ENCODE results near the gene MEG3. TPM values are rescaled to one million over a fixed set of nuclear protein-coding genes. Genes with fewer than 3 reads are reported as not detected.

The MEG3 gene
- total RNA-seq, 4 donors from 2014 or later, result 5.0 to 28.9 (median 10.2) TPM

DNA sequence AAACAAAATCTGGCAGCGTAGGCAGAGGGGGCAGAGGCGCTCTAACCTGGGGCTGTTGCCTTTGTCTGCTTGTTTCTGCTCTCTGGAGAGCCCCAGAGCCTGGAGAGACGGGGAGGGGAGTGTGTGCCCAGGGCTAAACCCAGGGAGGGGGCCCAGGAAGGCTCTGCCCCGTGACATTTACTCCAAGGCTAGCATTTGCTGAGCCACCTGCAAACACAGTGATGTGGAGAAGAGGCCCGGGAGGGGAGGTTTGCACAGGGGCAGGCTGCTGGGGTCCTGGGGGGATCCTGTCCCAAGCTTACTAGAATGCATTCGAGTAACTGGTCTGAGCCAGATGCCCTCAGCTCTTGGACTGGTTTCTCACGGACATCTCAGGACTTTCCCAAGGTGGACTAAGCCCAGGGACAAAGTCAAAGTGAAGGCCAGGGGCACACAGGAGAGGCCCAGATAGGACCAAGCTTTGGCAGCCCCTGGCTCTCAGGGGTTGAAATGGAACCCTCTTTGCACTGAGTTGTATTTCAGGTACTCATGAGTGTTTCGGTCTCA lies 12.0 kb downstream of the MEG3 start:
- H3K36me3 ChIP-seq, result no peaks in the 10 kb centered on the region
- H3K9me3 ChIP-seq, result no peaks in the 10 kb centered on the region
- WGBS, result 91% methylated on average over 7 of the region's 8 CpGs
- H3K4me3 ChIP-seq, result no peak overlapping the region
- no peaks in the 10 kb centered on the region for H3K4me1 ChIP-seq
- peaks cover 16% of the 10 kb centered on the region for H3K27me3 ChIP-seq
- TF ChIP-seq EP300 (IDR thresholded peaks at IDR 0.05) (no peak), POLR2AphosphoS5 (IDR thresholded peaks at IDR 0.05) (no peak), POLR2A (IDR thresholded peaks at IDR 0.05) (no peak)
- TF ChIP-seq, protein P1, sequence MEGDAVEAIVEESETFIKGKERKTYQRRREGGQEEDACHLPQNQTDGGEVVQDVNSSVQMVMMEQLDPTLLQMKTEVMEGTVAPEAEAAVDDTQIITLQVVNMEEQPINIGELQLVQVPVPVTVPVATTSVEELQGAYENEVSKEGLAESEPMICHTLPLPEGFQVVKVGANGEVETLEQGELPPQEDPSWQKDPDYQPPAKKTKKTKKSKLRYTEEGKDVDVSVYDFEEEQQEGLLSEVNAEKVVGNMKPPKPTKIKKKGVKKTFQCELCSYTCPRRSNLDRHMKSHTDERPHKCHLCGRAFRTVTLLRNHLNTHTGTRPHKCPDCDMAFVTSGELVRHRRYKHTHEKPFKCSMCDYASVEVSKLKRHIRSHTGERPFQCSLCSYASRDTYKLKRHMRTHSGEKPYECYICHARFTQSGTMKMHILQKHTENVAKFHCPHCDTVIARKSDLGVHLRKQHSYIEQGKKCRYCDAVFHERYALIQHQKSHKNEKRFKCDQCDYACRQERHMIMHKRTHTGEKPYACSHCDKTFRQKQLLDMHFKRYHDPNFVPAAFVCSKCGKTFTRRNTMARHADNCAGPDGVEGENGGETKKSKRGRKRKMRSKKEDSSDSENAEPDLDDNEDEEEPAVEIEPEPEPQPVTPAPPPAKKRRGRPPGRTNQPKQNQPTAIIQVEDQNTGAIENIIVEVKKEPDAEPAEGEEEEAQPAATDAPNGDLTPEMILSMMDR (IDR thresholded peaks at IDR 0.05), result no peak
- H3K27ac ChIP-seq, result no peak overlapping the region
- DNase-seq (ENCODE audit: low spot score in 2 of 2), result no peak

DNA sequence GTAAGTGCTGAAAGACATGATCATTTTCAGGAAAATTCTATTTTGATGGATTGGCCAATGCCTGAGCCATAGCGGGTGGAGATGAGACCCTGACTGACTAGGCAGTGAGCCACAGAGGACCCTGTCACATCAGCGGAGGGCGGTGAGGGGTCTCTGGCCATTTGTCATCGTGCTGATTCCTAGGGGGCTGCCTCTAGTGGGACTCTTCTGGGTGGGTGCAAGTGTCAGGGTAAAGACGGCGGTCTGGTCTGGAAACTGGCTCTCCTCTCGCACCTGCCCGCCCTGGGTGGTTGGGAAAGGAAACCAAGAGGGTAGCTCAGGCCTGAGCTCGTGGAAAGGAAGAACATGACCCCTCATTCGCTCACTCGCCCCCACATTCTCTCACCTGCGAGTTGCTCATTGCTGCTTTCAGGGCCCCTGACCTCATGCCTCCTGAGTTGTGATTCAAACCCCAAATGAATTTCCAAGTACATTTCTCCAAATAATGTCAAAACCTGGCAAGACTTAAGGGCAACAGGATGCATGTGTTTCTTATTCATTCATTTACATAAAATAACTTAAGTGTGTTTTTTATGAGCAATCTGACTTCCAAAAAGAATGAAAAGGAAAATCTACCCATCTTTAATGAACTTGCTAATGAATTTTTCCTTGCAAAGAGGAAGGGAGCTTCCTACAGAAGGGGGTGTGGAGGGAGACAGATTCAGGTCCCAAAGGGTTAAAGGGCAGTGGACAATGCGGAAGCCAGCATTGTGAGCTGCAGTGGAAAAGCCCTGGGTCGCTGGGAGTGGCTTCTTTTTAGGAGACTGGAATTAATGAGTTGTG lies 12.8 kb downstream of the MEG3 start:
- no peaks in the 10 kb centered on the region for H3K36me3 ChIP-seq
- peaks cover 16% of the 10 kb centered on the region for H3K27me3 ChIP-seq
- 83% methylated on average over 14 of the region's 14 CpGs for WGBS
- no peaks in the 10 kb centered on the region for H3K4me1 ChIP-seq
- DNase-seq (ENCODE audit: low spot score in 2 of 2), result no peak
- no peak overlapping the region for H3K27ac ChIP-seq
- H3K4me3 ChIP-seq, result no peak overlapping the region
- TF ChIP-seq POLR2A (IDR thresholded peaks at IDR 0.05) (no peak), POLR2AphosphoS5 (IDR thresholded peaks at IDR 0.05) (no peak), EP300 (IDR thresholded peaks at IDR 0.05) (no peak)
- TF ChIP-seq, protein P1 (IDR thresholded peaks at IDR 0.05), result no peak
- no peaks in the 10 kb centered on the region for H3K9me3 ChIP-seq

DNA sequence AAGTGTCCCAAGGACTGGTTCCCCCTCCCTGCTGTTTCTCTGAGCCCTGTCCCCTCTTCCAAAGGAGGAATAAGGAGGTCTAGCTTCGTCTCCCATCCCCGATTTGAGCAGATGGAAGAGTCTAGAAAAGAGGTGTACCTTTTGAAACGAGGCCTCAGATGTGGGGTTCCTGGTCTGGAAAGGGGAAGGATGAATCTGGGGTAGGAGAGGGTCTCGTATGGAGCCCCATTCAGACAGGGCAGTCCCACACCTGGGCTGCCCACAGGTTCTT lies 13.3 kb downstream of the MEG3 start:
- DNase-seq (ENCODE audit: low spot score in 2 of 2), result no peak
- H3K9me3 ChIP-seq, result no peaks in the 10 kb centered on the region
- no peaks in the 10 kb centered on the region for H3K36me3 ChIP-seq
- no peaks in the 10 kb centered on the region for H3K4me1 ChIP-seq
- no peak overlapping the region for H3K4me3 ChIP-seq
- WGBS, result 66% methylated on average over 4 of the region's 4 CpGs
- TF ChIP-seq POLR2A (IDR thresholded peaks at IDR 0.05), result no peak
- no peak for TF ChIP-seq EP300 (IDR thresholded peaks at IDR 0.05)
- TF ChIP-seq, protein P1 (IDR thresholded peaks at IDR 0.05), result no peak
- TF ChIP-seq POLR2AphosphoS5 (IDR thresholded peaks at IDR 0.05), result no peak
- peaks cover 16% of the 10 kb centered on the region for H3K27me3 ChIP-seq
- H3K27ac ChIP-seq, result no peak overlapping the region

DNA sequence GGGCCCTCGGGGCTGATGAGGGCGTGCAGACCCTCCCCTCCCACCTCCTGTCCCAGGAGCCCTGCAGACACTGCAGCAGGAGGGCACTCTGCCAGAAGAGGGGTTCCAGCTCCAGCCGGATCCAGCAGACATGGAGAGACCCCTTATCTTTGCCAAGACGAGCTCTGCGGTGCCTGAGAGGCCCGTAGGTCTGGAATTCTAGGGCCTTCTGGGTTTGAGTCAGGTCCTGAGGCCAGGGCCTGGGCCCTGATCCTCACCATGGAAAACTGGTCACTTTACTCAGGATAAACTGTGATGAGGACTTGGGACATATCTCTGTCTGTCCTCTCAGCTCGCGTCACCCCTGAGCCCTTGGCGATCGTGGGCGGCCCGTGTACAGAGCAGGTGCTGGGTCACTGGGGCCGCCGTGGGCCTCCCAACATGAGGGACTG lies 13.8 kb downstream of the MEG3 start:
- no peaks in the 10 kb centered on the region for H3K4me1 ChIP-seq
- 79% methylated on average over 12 of the region's 14 CpGs for WGBS
- no peak for DNase-seq (ENCODE audit: low spot score in 2 of 2)
- no peak overlapping the region for H3K4me3 ChIP-seq
- H3K27ac ChIP-seq, result no peak overlapping the region
- H3K27me3 ChIP-seq, result peaks cover 16% of the 10 kb centered on the region
- no peaks in the 10 kb centered on the region for H3K9me3 ChIP-seq
- H3K36me3 ChIP-seq, result no peaks in the 10 kb centered on the region
- TF ChIP-seq, protein P1 (IDR thresholded peaks at IDR 0.05), result no peak
- TF ChIP-seq POLR2AphosphoS5 (IDR thresholded peaks at IDR 0.05) (no peak), POLR2A (IDR thresholded peaks at IDR 0.05) (no peak), EP300 (IDR thresholded peaks at IDR 0.05) (no peak)

DNA sequence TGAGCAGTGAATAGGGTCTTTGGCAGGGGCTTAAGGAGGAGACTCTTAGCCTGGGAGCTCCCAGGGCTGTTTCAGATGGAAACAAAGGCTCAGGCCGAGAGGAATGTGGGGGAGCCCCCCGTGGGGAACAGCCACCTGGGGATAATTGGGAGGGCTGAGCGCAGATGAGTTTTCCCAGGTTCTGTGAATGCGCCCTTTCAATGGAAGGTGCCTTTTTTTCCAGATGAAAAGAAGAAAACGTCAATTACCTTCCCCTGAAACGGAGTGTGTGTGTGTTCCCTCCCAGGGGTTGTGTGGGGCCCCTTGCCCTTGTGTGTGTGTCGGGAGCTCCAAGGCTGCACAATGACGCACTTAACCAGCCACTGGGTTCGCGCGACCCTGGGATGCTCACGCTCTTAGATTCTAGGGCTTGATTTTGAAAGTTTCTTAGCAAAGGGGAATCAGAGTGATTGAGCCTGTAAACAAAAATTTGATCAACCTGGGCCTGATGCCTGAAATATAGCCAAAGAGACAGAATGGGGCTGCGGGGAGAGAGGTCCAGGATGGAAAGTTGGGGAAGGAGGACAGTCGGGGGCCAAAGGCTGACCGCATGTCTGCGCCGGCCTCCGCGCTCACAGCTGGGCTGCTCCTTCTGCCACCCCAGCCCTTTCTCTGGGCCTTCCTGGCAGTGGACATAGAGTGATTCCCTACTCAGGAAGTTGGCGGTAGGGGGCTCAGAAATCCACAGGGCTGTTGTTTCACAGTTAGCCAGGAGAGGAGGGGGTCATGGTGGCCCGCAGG lies 14.6 kb downstream of the MEG3 start:
- no peaks in the 10 kb centered on the region for H3K4me1 ChIP-seq
- 94% methylated on average over 16 of the region's 21 CpGs for WGBS
- H3K36me3 ChIP-seq, result no peaks in the 10 kb centered on the region
- no peak overlapping the region for H3K27ac ChIP-seq
- H3K9me3 ChIP-seq, result no peaks in the 10 kb centered on the region
- peaks cover 9% of the 10 kb centered on the region for H3K27me3 ChIP-seq
- no peak for DNase-seq (ENCODE audit: low spot score in 2 of 2)
- TF ChIP-seq POLR2A (IDR thresholded peaks at IDR 0.05) (no peak), POLR2AphosphoS5 (IDR thresholded peaks at IDR 0.05) (no peak), EP300 (IDR thresholded peaks at IDR 0.05) (no peak)
- TF ChIP-seq, protein P1 (IDR thresholded peaks at IDR 0.05), result no peak
- H3K4me3 ChIP-seq, result no peak overlapping the region

All from suprapubic skin (tissue), 4 donors.